Ascending aorta (tissue), 2 donors: ENCODE results near the gene GRIA1. TPM values are rescaled to one million over a fixed set of nuclear protein-coding genes. Genes with fewer than 3 reads are reported as not detected.

Source experiments
- DNase-seq, 2 donors: peaks; one replicate each; pipeline ENCODE4 v3.0.0-alpha.2; 2019; ENCODE audit warnings: low spot score in 2 of 2
- H3K27ac ChIP-seq, 2 donors: fragments of 200-600 bp; sonication (generic); one replicate each; pipeline ENCODE4 v1.5.1; 2016 to 2017; ENCODE audit warnings: mild to moderate bottlenecking in 1 of 2
- H3K27me3 ChIP-seq: fragments of 200-600 bp; sonication (generic); one replicate; pipeline ENCODE4 v1.5.1; 2017
- H3K36me3 ChIP-seq, 2 donors: fragments of 200-600 bp; sonication (generic); one replicate each; pipeline ENCODE4 v1.5.1; 2016
- H3K4me1 ChIP-seq, 2 donors: fragments of 200-600 bp; sonication (generic); one replicate each; pipeline ENCODE4 v1.5.1; 2016 to 2017; ENCODE audit warnings: mild to moderate bottlenecking in 1 of 2
- H3K4me3 ChIP-seq, 2 donors: fragments of 200-600 bp; sonication (generic); one replicate each; pipeline ENCODE4 v1.5.1; 2016 to 2017; ENCODE audit warnings: mild to moderate bottlenecking in 1 of 2
- H3K9me3 ChIP-seq, 2 donors: fragments of 200-600 bp; sonication (generic); one replicate each; pipeline ENCODE4 v1.5.1; 2016
- intact Hi-C: fragments of 100-400 bp; cut with DNase I; formaldehyde crosslinking; loops from one replicate; pipeline ENCODE4 v1.15.1; 2023
- total RNA-seq: library from RNA; depleted of rRNA; stranded (reverse); fragments of >200 nt; gene quantifications from one replicate; pipeline ENCODE4 v1.1.0, GENCODE V29; 2016
- TF ChIP-seq, protein P1 (sequence below), 3 experiments: fragments of 200-600 bp in 2 of 3; fragments of 450-650 bp in 1 of 3; sonication (generic) in 2 of 3; IDR thresholded peaks; one replicate each; pipeline ENCODE4 v1.5.1; 2016 to 2019; ENCODE audit warnings: antibody characterized with exemption in 3 of 3, mild to moderate bottlenecking in 1 of 3, moderate library complexity in 1 of 3

GRIA1 gene
- total RNA-seq, 1 donor from 2014 or later, result 7.0 TPM

DNA sequence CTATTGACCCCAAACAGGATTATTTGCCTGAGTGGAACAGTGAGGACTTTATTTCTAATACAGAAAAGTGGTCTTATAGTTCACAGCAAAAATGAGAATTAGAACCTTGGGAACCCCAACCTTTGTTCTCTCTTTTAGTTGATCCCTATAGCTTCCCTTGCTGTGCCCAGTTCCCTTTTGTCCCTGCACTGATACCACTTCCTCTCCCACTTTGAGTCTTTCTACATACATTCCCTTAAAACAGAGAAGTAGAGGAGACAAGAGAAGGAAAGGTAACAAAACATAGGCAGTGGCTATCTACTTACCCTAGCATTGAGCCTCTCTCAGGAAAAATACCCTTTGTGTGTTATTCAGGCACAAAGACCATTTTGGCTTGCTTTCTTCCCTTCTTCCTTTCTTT, 301.8 kb downstream of the GRIA1 start:
- TF ChIP-seq, protein P1, sequence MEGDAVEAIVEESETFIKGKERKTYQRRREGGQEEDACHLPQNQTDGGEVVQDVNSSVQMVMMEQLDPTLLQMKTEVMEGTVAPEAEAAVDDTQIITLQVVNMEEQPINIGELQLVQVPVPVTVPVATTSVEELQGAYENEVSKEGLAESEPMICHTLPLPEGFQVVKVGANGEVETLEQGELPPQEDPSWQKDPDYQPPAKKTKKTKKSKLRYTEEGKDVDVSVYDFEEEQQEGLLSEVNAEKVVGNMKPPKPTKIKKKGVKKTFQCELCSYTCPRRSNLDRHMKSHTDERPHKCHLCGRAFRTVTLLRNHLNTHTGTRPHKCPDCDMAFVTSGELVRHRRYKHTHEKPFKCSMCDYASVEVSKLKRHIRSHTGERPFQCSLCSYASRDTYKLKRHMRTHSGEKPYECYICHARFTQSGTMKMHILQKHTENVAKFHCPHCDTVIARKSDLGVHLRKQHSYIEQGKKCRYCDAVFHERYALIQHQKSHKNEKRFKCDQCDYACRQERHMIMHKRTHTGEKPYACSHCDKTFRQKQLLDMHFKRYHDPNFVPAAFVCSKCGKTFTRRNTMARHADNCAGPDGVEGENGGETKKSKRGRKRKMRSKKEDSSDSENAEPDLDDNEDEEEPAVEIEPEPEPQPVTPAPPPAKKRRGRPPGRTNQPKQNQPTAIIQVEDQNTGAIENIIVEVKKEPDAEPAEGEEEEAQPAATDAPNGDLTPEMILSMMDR (IDR thresholded peaks at IDR 0.05), result no peak
- H3K27me3 ChIP-seq, result no peaks in the 10 kb centered on the region
- intact Hi-C loops, result no loop called here
- no peaks in the 10 kb centered on the region for H3K4me1 ChIP-seq
- DNase-seq, result no peak
- no peaks in the 10 kb centered on the region for H3K36me3 ChIP-seq
- no peaks in the 10 kb centered on the region for H3K9me3 ChIP-seq
- H3K4me3 ChIP-seq, result no peak overlapping the region
- H3K27ac ChIP-seq, result no peak overlapping the region

DNA sequence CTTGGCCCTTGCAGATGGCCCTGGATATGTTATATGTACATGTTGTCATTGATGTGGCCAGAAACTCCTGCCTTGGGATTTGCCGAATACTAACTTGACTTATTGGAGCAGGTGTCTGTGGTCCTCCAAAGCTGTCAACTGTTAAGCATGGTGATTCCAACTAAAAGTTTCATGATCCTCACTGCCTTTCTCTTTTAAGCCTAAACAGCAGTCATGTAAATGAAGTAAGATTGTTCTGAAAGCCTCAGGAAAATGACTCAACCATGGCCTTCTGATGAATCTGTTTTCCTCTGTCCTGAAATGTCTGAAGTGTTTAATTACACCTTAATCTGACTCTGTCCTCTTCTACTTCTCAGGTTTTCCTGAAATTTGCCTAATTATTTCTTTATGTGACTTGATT, 303.2 kb downstream of the GRIA1 start:
- H3K36me3 ChIP-seq, result no peaks in the 10 kb centered on the region
- H3K4me3 ChIP-seq, result no peak overlapping the region
- no peaks in the 10 kb centered on the region for H3K9me3 ChIP-seq
- H3K4me1 ChIP-seq, result peaks cover 0 to 4% of the 10 kb centered on the region in 2 donors
- TF ChIP-seq, protein P1 (IDR thresholded peaks at IDR 0.05), result no peak
- DNase-seq, result no peak
- H3K27ac ChIP-seq, result no peak overlapping the region
- no peaks in the 10 kb centered on the region for H3K27me3 ChIP-seq
- intact Hi-C loops, result no loop called here

DNA sequence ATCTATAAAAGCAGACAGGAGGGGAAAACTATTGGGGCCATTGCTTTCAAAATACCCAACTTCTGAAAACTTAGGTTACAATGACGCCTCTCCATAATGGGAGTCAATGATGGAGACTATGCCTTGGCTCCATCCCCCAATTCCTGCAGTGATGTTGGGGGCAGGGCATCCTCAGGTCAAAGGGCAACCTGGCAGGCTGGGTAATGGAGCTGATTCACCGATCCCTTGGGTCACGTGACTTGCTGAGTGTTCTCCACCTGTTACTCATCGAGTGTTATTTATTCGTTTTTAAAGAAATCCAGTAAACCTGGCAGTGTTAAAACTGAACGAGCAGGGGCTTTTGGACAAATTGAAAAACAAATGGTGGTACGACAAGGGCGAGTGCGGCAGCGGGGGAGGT, 303.9 kb downstream of the GRIA1 start:
- DNase-seq, result no peak
- TF ChIP-seq, protein P1 (IDR thresholded peaks at IDR 0.05), result no peak
- intact Hi-C loops, result no loop called here
- H3K27me3 ChIP-seq, result no peaks in the 10 kb centered on the region
- peaks cover 0 to 4% of the 10 kb centered on the region in 2 donors for H3K4me1 ChIP-seq
- no peaks in the 10 kb centered on the region for H3K36me3 ChIP-seq
- H3K4me3 ChIP-seq, result no peak overlapping the region
- no peaks in the 10 kb centered on the region for H3K9me3 ChIP-seq
- H3K27ac ChIP-seq, result no peak overlapping the region

DNA sequence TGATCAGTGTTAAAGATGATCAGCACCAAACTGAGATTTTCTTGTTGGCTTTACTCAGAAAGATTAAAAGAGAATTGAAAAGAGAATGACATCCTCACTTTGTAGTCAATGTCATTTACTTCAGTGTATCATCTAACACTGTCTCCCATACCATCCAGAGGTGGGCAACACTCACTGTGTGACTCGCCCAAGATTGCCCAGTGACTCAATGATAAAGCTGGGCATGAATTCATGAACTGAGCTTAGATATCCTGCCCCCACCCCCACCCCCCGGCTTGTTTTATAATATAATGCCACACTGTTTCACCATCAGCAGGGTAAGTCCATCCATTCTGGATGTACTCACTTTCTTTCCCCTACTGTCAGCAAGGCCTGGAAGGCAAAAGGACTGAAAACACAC, 306.1 kb downstream of the GRIA1 start:
- DNase-seq, result no peak
- H3K4me3 ChIP-seq, result no peak overlapping the region
- H3K9me3 ChIP-seq, result no peaks in the 10 kb centered on the region
- intact Hi-C loops, result no loop called here
- no peaks in the 10 kb centered on the region for H3K36me3 ChIP-seq
- H3K27ac ChIP-seq, result no peak overlapping the region
- TF ChIP-seq, protein P1 (IDR thresholded peaks at IDR 0.05), result no peak
- no peaks in the 10 kb centered on the region for H3K27me3 ChIP-seq
- H3K4me1 ChIP-seq, result peaks cover 0 to 4% of the 10 kb centered on the region in 2 donors

DNA sequence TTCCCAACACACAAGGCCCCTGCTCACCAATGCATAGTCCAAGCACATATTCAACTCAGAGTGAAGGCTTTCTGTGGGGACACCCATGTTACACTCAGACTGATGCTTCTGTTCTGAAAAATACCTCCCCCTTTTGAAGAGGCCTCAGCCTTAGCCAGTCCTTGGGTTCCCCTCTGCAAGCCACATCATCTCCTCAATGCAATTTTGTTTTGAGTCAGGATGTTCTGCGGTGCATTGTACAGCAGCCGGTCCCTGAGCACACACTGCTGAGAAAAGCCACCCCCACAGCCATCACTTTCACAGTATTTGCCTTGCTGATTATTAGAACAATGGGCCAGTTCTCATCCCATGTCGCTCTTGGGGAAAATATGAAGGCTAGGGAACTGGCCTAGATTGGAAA, 307.0 kb downstream of the GRIA1 start:
- Histone ChIP-seq H3K9me3 (no peaks in the 10 kb centered on the region), H3K36me3 (no peaks in the 10 kb centered on the region), H3K27ac (peak overlapping the region; percentile 66 to 71), H3K4me3 (no peak overlapping the region), H3K4me1 (peaks cover 0 to 4% of the 10 kb centered on the region in 2 donors), H3K27me3 (no peaks in the 10 kb centered on the region)
- DNase-seq, result no peak
- intact Hi-C loops, result no loop called here
- TF ChIP-seq, protein P1 (IDR thresholded peaks at IDR 0.05), result no peak

DNA sequence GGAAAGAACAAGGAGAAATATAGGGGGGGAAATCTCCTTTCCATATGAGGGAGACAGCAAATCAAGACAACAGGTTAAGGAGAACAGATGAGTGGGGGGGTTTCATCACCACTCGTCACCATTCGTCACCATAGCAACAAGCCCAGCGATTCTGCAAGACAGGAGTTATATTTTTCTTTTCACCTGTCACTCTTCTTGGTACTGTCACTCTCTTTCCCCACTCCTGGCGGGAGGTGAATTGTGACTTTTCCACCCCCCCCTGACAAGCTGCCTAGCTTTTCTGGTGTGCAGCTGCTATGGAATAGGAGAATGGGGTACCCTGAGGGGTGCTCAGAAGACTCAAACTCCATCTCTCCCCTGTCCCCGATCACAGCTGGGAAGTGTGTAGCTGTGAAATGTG, 308.4 kb downstream of the GRIA1 start:
- Histone ChIP-seq H3K36me3 (no peaks in the 10 kb centered on the region), H3K9me3 (no peaks in the 10 kb centered on the region)
- intact Hi-C loops, result no loop called here

More for the DNA sequence above, 308.4 kb downstream of the GRIA1 start:
- Histone ChIP-seq H3K27me3 (no peaks in the 10 kb centered on the region), H3K4me3 (no peak overlapping the region), H3K4me1 (peaks cover 0 to 4% of the 10 kb centered on the region in 2 donors), H3K27ac (peak overlapping the region; percentile 66 to 71)
- no peak for DNase-seq
- TF ChIP-seq, protein P1 (IDR thresholded peaks at IDR 0.05), result no peak
